HG03066 (cell line): ENCODE measurements around the gene MGME1.
A peak's percentile ranks its signal among the peaks of the same experiment; 100 is the strongest.
"Not testable (repeated sequence)": the region's sequence is repeated elsewhere in the genome, so short reads cannot be mapped to it uniquely, and the experiment has no call there.

Experiments used
- ATAC-seq: cut with Tn5 transposase; IDR thresholded peaks from one replicate; pipeline ENCODE4 v1.9.1; 2021; ENCODE audit warnings: low read depth; ENCODE audit not compliant: unreplicated experiment

Gene MGME1

DNA sequence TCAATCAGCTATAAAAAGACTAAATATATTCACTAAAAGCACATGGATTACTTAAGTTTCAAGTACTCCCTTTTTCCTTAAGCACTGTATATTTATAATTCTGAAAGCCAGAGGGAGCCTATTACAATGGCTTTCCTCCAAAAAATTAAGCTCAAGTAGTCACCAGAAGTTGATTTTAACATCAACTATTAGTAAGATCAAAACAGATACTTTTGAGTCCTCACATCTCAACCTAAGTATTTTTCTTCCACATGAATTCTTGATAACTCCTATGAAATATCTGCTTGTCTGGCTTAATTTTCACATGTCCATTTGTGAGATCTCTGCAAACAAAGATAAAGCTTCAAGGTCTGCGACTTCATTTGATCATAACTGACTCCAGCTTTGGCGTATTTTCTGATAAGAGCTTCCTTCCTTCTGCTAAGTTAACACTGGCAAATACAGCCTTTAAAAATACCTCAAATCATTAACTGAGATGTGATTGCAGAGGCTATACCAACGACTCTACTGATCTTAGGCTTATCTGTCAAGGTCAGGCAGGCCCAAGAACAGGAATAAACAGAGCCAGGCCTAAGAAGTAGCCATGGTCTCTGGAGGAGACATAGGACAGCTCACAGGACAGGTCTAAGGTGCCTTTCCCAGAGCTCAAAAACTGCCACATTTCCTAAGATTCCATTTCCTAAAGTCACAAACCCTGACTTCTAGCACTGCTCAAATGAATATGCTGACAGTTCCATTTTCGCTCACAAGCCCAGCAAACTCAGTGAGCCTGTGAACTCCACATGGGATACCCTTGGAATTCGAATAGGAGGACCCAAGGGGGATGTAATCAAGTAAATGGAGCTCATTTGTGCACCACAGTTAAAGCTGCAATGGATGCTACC is 10.2 kb upstream of the MGME1 start:
- ATAC-seq = no peak

DNA sequence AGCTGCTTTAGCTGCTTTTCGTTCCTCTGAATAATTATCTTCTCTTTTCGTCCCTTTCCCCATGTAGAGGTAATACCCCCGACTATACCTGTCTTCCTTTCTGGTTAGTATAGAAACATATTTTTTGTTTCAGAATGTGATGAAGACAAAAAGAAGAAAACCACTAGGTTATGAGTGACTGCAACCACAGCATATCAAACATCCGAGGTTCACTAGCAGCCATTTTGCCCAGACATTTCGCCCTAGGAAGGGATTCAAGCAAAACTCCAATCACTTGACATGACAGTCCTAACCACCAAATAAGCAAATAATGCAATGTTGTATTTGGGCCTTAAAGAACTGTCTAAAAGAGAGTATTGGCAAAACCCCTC is 9.6 kb upstream of the MGME1 start:
- ATAC-seq = no peak

DNA sequence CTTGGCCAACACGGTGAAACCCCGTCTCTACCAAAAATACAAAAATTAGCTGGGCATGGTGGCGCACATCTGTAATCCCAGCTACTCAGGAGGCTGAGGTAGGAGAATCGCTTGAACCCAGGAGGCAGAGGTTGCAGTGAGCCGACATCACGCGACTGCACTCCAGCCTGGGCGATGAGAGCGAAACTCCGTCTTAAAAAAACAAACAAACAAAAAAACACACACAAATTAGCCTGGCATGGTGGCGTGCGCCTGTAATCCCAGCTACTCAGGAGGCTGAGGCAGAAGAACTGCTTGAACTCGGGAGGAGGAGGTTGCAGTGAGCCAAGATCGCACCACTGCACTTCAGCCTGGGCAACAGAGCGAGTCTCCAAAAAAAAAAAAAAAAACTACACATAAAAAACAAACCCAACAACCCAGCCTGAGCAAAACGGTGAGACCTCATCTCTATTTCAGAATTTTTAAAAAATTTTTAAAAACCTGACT is 8.4 kb upstream of the MGME1 start:
- not testable (repeated sequence) for ATAC-seq

DNA sequence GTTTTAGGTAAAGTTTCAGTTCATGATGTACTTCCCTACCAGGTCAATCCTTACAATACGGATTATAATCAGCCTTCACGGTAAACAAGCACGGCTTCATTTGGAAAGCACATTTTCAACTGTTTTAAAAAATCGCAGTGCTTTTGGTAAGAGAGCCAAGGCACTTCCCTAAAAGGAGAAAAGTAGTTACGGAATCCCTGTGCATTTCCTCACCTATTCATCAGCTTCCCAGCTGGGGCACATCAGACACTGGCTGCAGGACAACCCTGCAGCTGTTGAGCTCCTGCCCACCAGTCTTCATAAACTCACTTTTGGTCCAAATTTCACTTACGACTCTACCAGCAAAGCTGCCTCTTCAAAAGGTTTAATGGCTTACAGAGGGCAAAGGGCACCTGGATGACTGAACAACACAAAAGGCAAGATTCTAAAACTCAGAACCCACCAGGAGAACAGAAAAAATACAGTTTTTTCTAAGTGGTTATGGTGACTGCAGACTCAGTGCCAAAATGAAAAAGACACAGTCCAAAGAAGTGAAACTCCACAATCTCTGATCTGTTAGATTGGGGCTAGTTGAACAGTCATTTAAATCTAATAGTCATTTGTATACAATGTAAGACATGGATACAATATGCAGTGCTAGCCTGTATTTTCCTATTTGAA is 7.8 kb upstream of the MGME1 start:
- ATAC-seq = no peak

DNA sequence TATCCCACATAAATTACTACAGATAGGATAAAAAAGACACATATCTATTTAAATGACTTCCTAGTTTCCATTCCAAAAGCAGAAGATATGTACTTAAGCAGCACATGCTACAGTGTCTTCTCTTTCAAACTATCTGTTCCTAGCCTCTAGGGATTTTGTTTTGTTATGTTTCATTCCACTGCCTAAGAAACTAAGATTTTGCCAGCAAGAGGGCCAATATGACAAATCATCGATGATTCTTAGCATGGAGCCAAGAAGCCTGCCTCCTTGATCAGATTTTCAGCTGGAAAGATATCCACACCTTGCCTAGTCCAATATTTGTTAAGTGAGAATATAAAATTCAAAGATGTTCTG is 7.3 kb upstream of the MGME1 start:
- ATAC-seq = no peak

DNA sequence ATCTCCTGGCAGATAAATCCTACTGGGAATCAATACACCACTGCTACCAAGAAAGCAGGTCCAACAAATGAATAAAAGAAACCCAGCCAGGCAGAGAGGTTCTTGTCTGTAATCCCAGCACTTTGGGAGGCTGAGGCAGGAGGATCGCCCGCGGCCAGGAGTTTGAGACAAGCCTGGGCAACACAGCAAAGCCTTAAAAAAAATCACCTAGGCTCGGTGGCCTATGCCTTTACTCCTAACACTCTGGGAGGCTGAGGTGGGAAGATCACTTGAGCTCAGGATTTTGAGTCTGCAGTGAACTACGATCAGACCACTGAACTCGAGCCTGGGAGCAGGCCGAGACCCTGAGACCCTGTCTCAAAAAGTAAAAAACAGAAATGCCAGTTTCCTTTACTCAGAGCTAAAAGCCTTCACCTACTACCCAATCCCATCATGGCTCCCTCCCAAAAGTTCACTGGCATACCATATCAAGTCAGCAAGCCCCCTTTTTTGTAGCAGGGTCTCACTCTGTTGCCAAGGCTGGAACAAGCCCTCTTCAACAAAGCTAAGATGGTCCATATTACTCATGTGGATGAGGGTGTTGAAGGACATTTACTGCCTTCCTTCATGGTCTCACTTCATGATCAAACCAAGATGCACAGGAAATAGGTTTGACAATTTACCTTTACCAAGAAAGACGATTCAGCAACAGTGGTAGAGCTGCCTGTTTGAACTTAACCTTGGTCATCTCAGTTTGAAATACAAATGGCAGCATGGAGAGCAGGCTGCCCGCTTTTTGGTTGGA is 5.5 kb upstream of the MGME1 start:
- no peak for ATAC-seq

DNA sequence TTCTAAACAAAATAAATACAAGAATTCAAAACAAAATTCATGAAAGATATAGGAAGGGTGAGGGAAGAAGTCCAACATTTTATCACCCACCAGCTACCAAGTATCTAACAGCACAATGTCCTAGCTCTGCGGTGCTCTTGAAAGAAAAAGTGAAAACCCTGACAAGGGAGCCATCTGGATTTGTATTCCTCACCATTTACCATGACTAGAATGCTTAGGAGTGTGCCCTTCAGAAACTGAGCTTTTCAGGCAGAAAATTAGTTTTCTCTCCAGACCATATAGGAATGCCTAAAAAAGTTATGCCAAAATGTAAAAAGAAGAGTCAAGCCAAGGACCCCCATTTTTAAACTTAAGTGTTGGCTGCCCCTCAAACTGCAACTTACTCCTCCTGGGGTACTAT is 4.7 kb upstream of the MGME1 start:
- no peak for ATAC-seq

DNA sequence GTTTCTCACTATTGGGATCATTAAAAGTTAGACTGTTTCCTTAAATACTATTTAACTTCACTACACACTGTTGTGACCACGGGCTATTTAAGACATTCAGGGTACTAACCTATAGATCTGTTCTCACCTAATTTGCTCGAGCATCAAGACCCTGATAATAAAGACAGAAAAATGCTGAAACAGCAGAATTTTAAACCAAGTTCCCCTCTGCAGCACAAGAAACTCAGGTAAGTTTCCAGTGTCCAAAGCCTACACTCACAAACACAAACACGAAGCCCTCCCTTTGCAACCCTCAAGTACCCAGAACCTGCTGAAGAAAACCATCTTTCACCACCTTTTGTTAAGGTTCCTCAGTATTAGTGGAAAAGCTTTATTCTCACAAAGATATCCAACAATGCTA is 4.2 kb upstream of the MGME1 start:
- no peak for ATAC-seq

DNA sequence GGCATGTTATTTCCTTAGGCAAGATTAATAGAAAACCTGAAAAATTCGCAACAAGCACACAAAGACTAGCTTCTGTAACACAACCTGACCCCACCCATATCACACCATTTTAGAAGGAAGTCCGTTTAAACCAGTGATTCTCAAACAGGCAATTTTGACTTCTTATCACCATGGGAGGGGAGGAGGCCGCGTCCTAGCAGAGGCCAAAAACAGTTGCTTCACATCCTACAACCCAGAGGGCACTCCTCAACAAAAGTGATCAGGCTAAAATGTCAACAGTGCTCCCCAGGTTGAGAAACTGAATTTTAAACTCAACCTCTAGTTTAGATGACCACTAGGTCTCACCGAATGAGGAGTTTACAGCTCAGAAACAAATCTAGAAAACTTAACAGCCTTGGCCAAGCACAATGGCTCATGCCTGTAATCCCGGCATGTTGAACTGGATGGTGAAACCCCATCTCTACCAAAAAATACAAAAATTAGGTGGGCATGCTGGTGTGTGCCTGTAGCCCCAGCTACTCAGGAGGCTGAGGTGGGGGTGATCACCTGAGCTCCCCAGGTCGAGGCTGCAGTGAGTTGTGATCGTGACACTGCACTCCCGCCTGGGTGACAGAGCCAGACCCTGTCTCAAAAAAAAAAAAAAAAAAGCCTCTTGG is 3.6 kb upstream of the MGME1 start:
- ATAC-seq = no peak

DNA sequence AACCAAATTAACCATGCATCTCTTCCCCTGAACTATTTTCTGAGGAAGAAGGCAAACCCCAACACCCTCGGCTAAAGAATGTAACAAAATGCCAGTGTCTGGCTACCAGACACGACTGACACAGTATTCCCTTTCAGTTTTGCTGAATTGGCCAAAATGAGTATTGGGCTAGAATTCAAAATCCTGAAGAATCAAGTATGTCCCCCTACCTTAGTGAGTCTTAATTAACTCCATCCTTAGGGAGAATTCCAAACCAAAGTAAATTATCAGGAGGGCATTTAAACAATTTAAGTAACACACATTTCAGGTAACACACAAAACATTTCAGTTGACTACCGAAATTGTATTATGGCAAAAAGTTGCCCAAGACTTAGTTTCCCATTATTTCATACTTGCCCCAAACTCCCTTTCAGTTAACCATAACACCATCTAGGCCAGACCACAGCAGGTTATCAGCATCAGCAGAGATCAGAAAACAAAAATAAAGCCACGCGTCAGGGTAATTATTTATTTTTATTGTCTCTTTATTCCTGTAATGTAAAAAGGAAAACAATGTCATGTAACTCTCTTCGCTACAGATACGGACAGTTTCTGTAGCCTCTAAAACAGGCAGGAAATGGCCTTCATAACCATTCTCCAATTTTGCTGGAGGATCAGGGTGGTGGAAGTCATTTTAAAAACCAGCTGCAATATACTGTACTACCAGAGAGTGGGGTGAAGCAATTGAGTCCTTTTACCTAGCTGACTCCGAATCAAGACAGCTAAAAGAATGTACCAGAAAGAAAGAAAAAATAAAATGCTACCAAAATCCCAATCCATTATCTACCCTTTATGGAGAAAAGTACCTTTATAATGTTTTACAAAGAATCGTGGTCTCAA is 2.1 kb upstream of the MGME1 start:
- ATAC-seq = no peak

DNA sequence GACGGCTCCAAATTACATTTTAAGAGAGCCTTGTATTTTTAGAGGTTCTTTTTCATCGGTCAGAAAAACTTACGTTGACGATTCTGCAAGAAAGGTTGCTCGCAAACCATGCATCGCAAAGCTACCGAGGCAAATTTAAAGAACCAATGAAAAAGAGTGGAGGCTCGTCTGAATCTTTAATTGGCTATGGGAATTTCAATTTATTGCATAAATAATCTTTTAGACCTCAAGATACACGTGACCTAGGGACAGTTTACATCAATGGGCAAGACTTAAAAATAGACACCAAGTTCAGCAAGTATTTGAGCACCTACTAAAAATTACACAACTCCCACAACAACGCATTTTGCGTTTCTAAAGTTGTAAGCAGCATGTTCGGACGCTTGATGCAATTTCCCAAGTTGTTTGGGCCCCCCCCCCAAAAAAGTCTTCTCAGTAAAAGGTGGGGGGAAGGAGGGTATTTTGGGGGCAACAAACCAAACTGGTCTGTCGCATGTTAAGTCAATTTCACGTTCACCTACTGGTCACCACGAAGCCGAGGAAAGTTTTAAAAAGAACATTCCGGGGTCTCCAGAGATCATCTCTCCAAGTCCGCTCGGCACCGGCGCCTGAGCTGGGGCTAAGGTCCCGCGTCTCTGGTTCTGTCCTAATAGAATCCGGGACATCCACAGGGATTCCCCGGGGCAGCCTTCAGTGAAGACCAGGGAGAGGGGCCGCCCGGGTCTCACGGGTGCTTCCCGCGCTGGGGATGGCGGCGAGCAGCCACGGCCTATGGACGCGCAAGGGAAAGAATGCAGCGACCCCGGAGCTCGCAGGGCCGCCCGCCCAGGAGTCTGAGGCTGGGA is 1.1 kb upstream of the MGME1 start:
- ATAC-seq = no peak

DNA sequence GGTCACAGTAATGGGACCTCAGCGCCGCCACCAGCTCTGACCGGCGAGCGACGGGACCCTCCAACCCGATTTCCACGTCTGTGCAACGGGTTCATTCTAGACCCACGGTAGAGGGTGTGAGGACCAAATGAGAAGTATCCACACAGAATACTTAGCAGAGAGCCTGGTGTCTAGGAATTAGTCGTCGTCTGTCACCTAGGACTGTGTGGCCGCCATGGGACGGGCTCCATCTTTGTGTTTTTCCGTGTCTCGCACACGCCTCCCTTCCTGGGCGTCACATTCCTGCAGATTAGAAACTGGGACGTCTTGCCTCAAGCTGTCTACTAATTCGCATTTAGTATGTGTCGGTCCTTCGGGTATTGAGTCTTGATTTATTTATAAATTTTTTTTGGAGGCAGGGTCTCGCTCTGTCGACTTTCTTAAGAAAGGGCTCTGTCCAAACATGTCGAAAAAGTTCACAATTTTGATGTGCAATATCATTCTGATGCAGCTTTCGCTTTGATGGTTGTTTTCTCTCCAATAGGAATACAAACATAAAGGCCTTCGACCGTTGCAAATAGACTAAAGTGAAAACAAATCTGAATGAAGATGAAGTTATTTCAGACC is 563 bp downstream of the MGME1 start:
- ATAC-seq = peak; percentile 0

DNA sequence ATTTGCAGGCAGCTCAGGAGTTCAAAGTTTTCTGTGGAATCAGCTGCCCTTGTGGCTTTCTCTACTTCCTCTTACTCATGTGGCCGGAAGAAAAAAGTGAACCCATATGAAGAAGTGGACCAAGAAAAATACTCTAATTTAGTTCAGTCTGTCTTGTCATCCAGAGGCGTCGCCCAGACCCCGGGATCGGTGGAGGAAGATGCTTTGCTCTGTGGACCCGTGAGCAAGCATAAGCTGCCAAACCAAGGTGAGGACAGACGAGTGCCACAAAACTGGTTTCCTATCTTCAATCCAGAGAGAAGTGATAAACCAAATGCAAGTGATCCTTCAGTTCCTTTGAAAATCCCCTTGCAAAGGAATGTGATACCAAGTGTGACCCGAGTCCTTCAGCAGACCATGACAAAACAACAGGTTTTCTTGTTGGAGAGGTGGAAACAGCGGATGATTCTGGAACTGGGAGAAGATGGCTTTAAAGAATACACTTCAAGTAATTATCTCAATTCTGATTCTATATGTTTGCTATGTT is 1.1 kb downstream of the MGME1 start:
- no peak for ATAC-seq

DNA sequence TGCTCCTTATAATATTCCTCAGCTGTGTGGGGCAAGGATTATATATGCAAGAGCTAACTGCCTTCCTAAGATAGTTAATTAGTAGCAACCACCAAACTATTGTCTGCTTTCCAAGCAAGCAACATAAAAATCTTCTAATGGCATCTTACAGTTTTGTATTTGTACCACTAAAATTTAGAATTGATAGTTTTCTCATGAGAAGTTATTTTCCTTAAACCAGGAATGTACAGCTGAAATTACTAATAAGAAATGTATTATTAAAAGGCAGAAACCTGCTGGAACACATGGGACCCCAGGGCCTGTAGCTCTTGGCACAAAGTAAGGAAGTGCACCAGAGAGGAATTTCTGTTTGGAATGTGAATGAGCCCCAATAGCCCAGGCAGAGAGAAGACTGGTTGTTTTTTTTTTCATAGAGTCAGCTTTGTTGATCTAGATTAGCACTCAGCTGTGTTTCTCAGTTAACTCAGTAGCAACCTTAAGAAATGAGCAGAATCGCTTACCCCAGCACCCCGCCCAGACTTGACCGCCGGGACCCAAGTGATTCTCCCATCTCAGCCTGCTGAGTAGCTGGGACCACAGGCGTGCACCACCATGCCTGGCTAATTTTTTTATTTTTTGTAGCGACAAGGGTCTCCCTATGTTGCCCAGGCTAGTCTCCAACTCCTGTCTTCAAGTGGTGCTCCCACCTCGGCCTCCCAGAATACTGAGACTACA is 2.6 kb downstream of the MGME1 start:
- ATAC-seq = no peak

DNA sequence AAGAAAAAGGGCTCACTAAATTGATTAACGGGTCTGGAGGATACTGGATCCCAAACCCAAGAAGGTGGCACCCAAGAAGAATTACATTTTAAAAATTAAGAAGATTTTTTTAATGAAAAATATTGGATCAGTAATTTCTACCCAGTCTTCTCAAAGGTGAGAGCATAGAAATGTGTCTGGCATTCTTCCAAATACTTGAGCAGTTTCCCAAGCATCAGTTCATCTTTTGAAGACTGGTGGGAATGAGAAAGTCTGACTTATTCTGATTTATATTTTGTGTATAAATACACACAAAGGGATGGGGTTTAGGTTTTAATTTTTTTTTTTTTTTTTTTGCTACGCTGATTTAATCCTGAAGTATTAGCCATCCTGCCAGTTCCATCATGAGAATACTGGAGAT is 3.3 kb downstream of the MGME1 start:
- ATAC-seq = no peak

DNA sequence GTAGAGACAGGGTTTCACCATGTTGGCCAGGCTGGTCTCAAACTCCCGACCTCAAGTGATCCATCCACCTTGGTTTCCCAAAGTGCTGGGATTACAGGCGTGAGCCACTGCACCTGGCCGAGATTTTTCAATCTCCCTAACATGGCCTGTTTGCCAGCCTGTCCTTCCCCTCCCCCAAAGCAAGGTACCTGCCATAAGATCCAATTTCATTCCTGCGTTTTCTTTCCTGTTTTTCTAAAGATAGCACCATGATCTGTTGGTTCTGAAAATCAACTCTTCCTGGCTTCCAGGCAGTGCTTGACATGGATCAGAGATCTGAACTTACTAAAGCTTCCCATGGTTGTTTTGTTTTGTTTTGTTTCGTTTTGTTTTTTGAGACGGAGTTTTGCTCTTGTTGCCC is 7.5 kb downstream of the MGME1 start:
- ATAC-seq = no peak

DNA sequence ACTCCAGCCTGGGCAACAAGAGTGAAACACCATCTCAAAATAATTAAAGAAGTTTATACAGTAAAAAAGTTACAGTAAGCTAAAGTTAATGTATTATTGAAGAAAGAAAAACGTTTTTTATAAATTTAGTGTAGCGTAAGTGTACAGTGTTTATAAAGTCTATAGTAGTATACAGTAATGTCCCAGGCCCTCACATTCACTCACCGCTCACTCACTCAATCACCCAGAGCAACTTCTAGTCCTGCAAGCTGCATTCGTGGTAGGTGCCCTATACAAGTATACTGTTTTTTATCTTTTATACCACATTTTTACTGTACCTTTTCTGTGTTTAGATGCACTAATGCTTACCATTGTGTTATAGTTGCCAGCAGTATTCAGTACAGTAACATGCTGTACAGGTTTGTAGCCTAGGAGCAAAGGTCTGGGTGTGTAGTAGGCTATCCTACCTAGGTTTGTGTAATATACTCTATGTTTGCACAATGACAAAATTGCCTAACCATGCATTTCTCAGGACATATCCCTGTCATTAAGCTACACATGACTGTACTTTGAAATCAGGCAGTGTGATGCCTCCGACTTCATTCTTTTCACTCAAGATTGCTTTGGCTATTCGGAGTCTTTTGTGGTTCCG is 16.7 kb downstream of the MGME1 start:
- no peak for ATAC-seq
